SJCRH30 (cell line): ENCODE measurements around the gene TLK1. TPM values are rescaled to one million over a fixed set of nuclear protein-coding genes. Genes with fewer than 3 reads are reported as not detected.

ENCODE experiments used
- DNase-seq, 2 experiments: peaks; one replicate each; pipeline ENCODE4 v3.0.0-alpha.2; 2015 to 2020
- H3K27ac ChIP-seq: fragments of 250-450 bp; sonication (Bioruptor Pico); 2 replicates; pipeline ENCODE4 v1.5.1; 2020; ENCODE audit warnings: mild to moderate bottlenecking, moderate library complexity
- H3K27me3 ChIP-seq: fragments of 250-450 bp; sonication (Bioruptor Pico); 2 replicates; pipeline ENCODE4 v1.5.1; 2020; ENCODE audit warnings: mild to moderate bottlenecking, moderate library complexity
- H3K36me3 ChIP-seq: fragments of 250-450 bp; sonication (Bioruptor Pico); 2 replicates; pipeline ENCODE4 v1.5.1; 2020; ENCODE audit warnings: mild to moderate bottlenecking, moderate library complexity
- H3K4me1 ChIP-seq: fragments of 250-450 bp; sonication (Bioruptor Pico); 2 replicates; pipeline ENCODE4 v1.5.1; 2020; ENCODE audit warnings: mild to moderate bottlenecking, moderate library complexity
- H3K4me3 ChIP-seq: fragments of 250-450 bp; sonication (Bioruptor Pico); 2 replicates; pipeline ENCODE4 v1.5.1; 2020; ENCODE audit warnings: mild to moderate bottlenecking, moderate library complexity
- H3K9me3 ChIP-seq: fragments of 250-450 bp; sonication (Bioruptor Pico); replicated peaks from 2 replicates; pipeline ENCODE4 v1.5.1; 2020; ENCODE audit warnings: mild to moderate bottlenecking, moderate library complexity
- total RNA-seq: library from RNA; depleted of rRNA; stranded (reverse); fragments of >200 nt; shearing (Covaris generic); gene quantifications from 2 replicates; pipeline ENCODE4 v1.2.3, GENCODE V29; 2014

TLK1 gene
- total RNA-seq, 1 experiment from 2014 or later, result 18.4 TPM

DNA sequence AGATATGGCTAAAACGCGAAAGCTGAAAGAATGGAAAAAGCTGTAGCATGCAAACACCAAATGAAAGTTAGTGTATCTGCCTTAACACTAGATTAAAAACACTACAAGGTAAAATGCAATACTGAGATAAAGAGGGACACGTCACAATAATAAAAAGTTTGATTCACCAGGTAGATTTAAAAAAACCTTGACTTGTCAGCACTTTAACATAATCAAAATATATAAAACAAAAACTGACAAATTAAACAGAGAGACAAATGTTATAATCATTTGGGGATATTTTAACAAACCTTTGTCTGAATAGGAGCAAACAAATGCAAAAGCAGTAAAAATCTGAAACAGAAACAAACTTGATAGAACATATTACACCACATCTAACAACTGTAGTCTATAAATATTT, 18.3 kb downstream of the TLK1 start:
- no peak overlapping the region for H3K27ac ChIP-seq
- peaks cover 3% of the 10 kb centered on the region; the same call in 1 of the 2 replicates for H3K9me3 ChIP-seq
- no peaks in the 10 kb centered on the region for H3K27me3 ChIP-seq
- no peak for DNase-seq
- no peaks in the 10 kb centered on the region for H3K4me1 ChIP-seq
- no peaks in the 10 kb centered on the region for H3K36me3 ChIP-seq
- H3K4me3 ChIP-seq, result no peak overlapping the region

GRCh38 chr2:171141320-171141719, 19.4 kb downstream of the TLK1 start:
- H3K4me3 ChIP-seq, result no peak overlapping the region
- no peaks in the 10 kb centered on the region for H3K27me3 ChIP-seq
- no peaks in the 10 kb centered on the region for H3K4me1 ChIP-seq
- 0 out of 2 replicates have a peak, but pooled peaks cover 3% of the 10 kb centered on the region for H3K9me3 ChIP-seq
- no peak overlapping the region for H3K27ac ChIP-seq
- no peaks in the 10 kb centered on the region for H3K36me3 ChIP-seq
- no peak for DNase-seq

DNA sequence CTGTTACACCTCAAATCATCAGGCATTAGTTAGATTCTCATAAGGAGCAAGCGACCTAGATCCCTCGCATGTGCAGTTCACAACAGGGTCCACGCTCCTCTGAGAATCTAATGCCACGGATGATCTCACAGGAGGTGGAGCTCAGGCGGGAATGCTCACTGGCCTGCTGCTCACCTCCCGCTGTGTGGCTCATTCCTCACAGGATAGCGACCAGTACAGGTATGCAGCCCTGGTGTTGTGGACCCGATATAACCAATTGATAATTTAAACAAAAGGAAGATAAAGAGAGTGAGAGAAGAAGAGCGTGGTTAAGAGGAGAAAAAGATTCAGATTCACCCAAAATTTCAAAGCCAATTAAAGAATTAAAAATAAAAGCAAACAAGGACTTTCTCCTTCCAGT, 20.8 kb downstream of the TLK1 start:
- Histone ChIP-seq H3K4me1 (no peaks in the 10 kb centered on the region), H3K27me3 (no peaks in the 10 kb centered on the region), H3K9me3 (0 out of 2 replicates have a peak, but pooled peaks cover 3% of the 10 kb centered on the region), H3K4me3 (no peak overlapping the region), H3K36me3 (no peaks in the 10 kb centered on the region), H3K27ac (no peak overlapping the region)
- DNase-seq, result no peak

- DNase-seq, result no peak
- no peak overlapping the region for H3K27ac ChIP-seq
- 0 out of 2 replicates have a peak, but pooled peaks cover 4% of the 10 kb centered on the region for H3K4me1 ChIP-seq
- H3K36me3 ChIP-seq, result no peaks in the 10 kb centered on the region
- no peaks in the 10 kb centered on the region for H3K9me3 ChIP-seq
- H3K4me3 ChIP-seq, result no peak overlapping the region
- H3K27me3 ChIP-seq, result no peaks in the 10 kb centered on the region
Measured at GRCh38 chr2:171136024-171136423, 24.7 kb downstream of the TLK1 start.

DNA sequence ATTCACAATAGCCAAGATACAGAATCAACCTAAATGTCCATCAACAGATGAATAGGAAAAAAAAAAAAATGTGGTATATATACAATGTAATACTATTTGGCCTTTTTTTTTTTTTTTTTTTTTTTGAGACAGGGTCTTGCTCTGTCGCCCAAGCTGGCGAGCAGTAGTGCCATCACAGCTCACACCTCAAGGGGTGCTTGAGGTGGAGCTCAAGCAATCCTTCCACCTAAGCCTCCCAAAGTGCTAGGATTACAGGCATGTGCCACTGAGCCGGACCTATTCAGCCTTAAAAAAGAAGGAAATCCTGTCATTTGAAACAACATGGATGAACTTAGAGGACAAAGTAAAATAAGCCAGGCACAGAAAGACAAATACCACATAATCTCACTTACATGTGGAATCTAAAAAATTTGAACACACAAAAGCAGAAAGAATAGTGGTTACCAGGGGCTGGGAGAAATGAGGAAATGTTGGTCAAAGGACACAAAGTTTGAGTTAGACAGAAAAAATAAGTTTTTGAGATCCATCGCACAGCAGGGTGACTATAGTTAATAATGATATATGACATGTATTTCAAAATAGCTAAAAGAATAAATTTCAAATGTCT, 26.0 kb downstream of the TLK1 start:
- Histone ChIP-seq H3K9me3 (no peaks in the 10 kb centered on the region), H3K4me3 (no peak overlapping the region), H3K27me3 (no peaks in the 10 kb centered on the region), H3K36me3 (no peaks in the 10 kb centered on the region), H3K4me1 (0 out of 2 replicates have a peak, but pooled peaks cover 4% of the 10 kb centered on the region), H3K27ac (no peak overlapping the region)
- DNase-seq, result no peak

DNA sequence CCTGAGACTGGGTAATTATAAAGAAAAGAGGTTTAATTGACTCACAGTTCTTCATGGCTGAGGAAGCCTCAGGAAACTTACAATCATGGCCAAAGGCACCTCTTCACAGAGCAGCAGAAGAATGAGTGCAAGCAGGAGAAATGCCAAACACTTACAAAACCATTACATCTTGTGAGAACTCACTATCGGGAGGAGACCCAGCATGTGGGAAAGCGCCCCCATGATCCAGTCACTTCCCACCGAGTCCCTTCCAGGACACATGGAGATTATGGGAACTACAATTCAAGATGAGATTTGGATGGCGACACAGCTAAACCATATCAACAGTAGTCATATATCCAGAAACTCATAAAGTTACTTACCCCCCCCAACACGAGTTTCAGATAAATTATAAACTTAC, 28.6 kb downstream of the TLK1 start:
- Histone ChIP-seq H3K36me3 (no peaks in the 10 kb centered on the region), H3K27me3 (no peaks in the 10 kb centered on the region), H3K27ac (no peak overlapping the region), H3K9me3 (no peaks in the 10 kb centered on the region), H3K4me1 (0 out of 2 replicates have a peak, but pooled peaks cover 4% of the 10 kb centered on the region), H3K4me3 (no peak overlapping the region)
- no peak for DNase-seq

DNA sequence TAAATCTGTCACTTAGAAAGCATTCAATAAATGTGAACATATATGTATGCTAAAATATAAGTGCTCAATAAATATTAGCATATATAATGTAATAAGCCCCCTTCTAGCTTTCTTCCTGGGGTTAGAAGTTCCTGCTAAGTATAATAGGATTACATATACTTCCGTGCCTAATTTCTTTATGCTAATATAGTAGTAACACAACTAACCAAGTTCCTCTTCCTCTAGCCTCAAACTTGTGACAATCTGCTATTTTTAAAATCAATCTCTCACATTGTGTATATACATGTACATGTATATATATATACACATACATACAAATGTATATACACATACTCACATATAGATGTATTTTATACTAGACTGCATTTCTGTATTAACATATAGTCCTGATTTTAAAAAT, 32.2 kb downstream of the TLK1 start:
- H3K27me3 ChIP-seq, result no peaks in the 10 kb centered on the region
- no peaks in the 10 kb centered on the region for H3K36me3 ChIP-seq
- no peak overlapping the region for H3K27ac ChIP-seq
- DNase-seq, result no peak
- H3K4me3 ChIP-seq, result no peak overlapping the region
- no peaks in the 10 kb centered on the region for H3K4me1 ChIP-seq
- H3K9me3 ChIP-seq, result no peaks in the 10 kb centered on the region

DNA sequence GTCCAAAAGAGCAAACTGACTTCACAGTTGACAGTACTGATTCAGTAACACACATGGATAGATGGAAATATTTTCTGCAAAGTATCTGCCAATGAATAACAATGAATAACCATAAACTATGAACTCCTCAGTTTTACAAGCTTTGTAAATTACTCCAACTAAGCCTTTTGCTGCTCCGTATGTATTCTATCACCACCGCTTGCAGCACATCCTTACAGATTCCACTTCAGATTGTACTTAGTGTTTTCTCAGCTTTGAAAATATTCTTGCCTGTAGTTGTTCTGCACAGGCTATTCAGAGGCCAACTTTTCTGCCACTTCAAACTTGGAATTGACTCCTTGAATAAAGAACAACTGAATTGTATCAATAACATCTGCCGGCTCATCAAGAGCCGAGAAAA, 36.2 kb downstream of the TLK1 start:
- DNase-seq, result no peak
- no peak overlapping the region for H3K4me3 ChIP-seq

GRCh38 chr2:171109571-171109970, 51.1 kb downstream of the TLK1 start:
- H3K4me1 ChIP-seq, result no peaks in the 10 kb centered on the region
- H3K27me3 ChIP-seq, result no peaks in the 10 kb centered on the region
- no peak for DNase-seq
- H3K36me3 ChIP-seq, result peaks cover 7% of the 10 kb centered on the region
- no peak overlapping the region for H3K4me3 ChIP-seq
- H3K9me3 ChIP-seq, result 0 out of 2 replicates have a peak, but pooled peaks cover 3% of the 10 kb centered on the region
- no peak overlapping the region for H3K27ac ChIP-seq

More for the DNA sequence above, 36.2 kb downstream of the TLK1 start:
- Histone ChIP-seq H3K9me3 (no peaks in the 10 kb centered on the region), H3K36me3 (no peaks in the 10 kb centered on the region), H3K27ac (no peak overlapping the region), H3K4me1 (no peaks in the 10 kb centered on the region), H3K27me3 (no peaks in the 10 kb centered on the region)

DNA sequence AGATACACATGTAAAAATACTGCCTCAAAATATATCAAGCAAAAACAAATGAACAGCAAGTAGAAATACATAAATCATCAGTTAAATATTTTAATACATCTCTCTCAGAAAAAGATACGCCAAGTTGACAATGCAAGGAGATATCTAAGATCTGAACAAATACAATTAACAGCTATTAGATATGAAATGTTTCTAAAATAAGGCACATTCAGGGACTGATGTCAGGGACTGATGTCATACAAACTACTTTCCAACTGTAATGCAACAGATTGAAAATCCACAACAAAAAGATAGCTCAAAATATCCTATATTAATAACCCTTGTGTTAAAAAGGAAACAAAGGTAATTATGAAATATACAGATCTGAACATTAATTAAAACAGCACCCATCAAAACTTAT, 51.7 kb downstream of the TLK1 start:
- H3K4me1 ChIP-seq, result no peaks in the 10 kb centered on the region
- no peak for DNase-seq

GRCh38 chr2:171107803-171108202, 52.9 kb downstream of the TLK1 start:
- peaks cover 7% of the 10 kb centered on the region for H3K36me3 ChIP-seq
- DNase-seq, result no peak
- H3K9me3 ChIP-seq, result 0 out of 2 replicates have a peak, but pooled peaks cover 3% of the 10 kb centered on the region
- H3K27me3 ChIP-seq, result no peaks in the 10 kb centered on the region
- no peak overlapping the region for H3K4me3 ChIP-seq
- no peak overlapping the region for H3K27ac ChIP-seq
- H3K4me1 ChIP-seq, result no peaks in the 10 kb centered on the region

More for the DNA sequence above, 51.7 kb downstream of the TLK1 start:
- H3K4me3 ChIP-seq, result no peak overlapping the region
- peaks cover 7% of the 10 kb centered on the region for H3K36me3 ChIP-seq
- 0 out of 2 replicates have a peak, but pooled peaks cover 3% of the 10 kb centered on the region for H3K9me3 ChIP-seq
- no peak overlapping the region for H3K27ac ChIP-seq
- no peaks in the 10 kb centered on the region for H3K27me3 ChIP-seq

DNA sequence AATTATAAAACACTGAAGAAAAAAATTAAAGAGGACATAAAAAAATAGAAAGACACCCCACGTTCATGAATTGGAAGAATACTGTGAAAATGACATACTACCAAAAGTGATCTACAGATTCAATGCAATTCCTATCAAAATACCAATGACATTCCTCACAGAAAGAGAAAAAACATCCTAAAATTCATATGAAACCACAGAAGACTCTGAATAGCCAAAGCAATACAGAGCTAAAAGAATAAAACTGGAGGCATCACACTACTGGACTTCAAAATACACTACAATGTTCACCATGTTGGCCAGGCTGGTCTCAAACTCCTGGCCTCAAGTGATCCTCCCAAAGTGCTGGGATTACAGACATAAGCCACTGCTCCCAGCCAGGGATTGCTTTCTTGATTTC, 56.3 kb downstream of the TLK1 start:
- DNase-seq, result no peak
- Histone ChIP-seq H3K27me3 (no peaks in the 10 kb centered on the region), H3K27ac (no peak overlapping the region), H3K4me1 (no peaks in the 10 kb centered on the region), H3K9me3 (0 out of 2 replicates have a peak, but pooled peaks cover 3% of the 10 kb centered on the region), H3K4me3 (no peak overlapping the region), H3K36me3 (peaks cover 5% of the 10 kb centered on the region; the same call in 1 of the 2 replicates)

DNA sequence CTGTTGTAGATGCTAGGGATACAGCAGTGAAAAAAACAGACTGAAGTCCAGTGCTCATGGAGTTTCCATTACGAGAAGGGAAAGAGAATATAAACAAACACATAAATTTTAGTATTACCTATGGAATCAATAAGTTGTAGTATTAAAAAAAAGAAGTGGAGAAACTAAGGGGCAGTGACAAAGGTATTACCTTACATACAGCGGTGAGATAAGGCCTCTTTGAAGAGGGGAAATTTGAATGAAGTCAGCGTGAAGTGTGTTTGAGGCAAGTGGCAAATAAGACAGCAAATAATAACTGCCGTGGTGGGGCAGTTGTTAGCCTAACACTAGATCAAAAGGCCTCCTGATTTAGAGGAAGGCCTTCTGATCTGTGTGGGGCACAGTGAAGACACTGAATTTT, 57.9 kb downstream of the TLK1 start:
- no peak overlapping the region for H3K4me3 ChIP-seq
- no peak for DNase-seq
- no peaks in the 10 kb centered on the region for H3K27me3 ChIP-seq
- 0 out of 2 replicates have a peak, but pooled peaks cover 3% of the 10 kb centered on the region for H3K9me3 ChIP-seq
- no peak overlapping the region for H3K27ac ChIP-seq
- H3K36me3 ChIP-seq, result peaks cover 2% of the 10 kb centered on the region; the same call in 1 of the 2 replicates
- no peaks in the 10 kb centered on the region for H3K4me1 ChIP-seq

- DNase-seq, result no peak
- Histone ChIP-seq H3K27ac (no peak overlapping the region), H3K36me3 (0 out of 2 replicates have a peak, but pooled peaks cover 2% of the 10 kb centered on the region), H3K9me3 (no peaks in the 10 kb centered on the region), H3K4me1 (no peaks in the 10 kb centered on the region), H3K4me3 (no peak overlapping the region), H3K27me3 (no peaks in the 10 kb centered on the region)
Measured at GRCh38 chr2:171100370-171100769, 60.3 kb downstream of the TLK1 start.

DNA sequence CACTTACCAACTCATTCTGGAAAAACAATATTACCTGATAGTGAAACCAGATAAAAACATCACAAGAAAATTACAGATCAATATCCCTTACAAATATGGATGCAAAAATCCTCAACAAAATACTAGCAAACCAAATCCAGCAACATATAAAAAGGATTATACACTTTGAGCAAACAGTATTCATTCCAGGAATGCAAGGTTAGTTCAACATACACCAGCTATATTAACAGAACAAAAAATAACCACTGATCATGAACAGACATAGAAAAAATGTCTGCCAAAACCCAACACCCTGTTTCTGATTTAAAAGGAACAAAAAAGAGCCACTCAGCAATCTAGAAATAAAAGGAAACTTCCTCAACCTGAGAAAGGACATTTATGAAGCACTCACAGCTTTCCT, 62.1 kb downstream of the TLK1 start:
- H3K9me3 ChIP-seq, result no peaks in the 10 kb centered on the region
- no peak overlapping the region for H3K4me3 ChIP-seq
- no peaks in the 10 kb centered on the region for H3K27me3 ChIP-seq
- 0 out of 2 replicates have a peak, but pooled peaks cover 2% of the 10 kb centered on the region for H3K36me3 ChIP-seq
- DNase-seq, result no peak
- H3K4me1 ChIP-seq, result no peaks in the 10 kb centered on the region
- H3K27ac ChIP-seq, result no peak overlapping the region
